ENCODE results near the gene SIGLEC12.

SIGLEC12 gene

GRCh38 chr19:51529301-51529700 is 27.7 kb upstream of the SIGLEC12 start:
- no peak for TF ChIP-seq CTCF (IDR thresholded peaks at IDR 0.05; ENCODE audit: control extremely low read depth, extremely low read depth, low read depth, missing control alignments)
- CTCF ChIA-PET: interaction anchor here (2.9 to 9.6 kb wide), 2 partner anchors 14 to 128 kb away, joined by 9 to 60 read pairs; no protein-coding TSS in a partner anchor
- POLR2A ChIA-PET: no interaction called here
- no peak for DNase-seq (ENCODE audit: extremely low spot score)

GRCh38 chr19:51525651-51526050 is 24.1 kb upstream of the SIGLEC12 start:
- DNase-seq (ENCODE audit: extremely low spot score): no peak
- ChIA-PET POLR2A (no interaction called here), CTCF (interaction anchor here (9.6 kb wide), 1 partner anchor 11 kb away, joined by 60 read pairs; no protein-coding TSS in a partner anchor)
- no peak for TF ChIP-seq CTCF (IDR thresholded peaks at IDR 0.05; ENCODE audit: control extremely low read depth, extremely low read depth, low read depth, missing control alignments)

- CTCF ChIA-PET: interaction anchor here (0.7 to 9.6 kb wide), 3 partner anchors 10 to 103 kb away, joined by 3 to 60 read pairs (median 4); no protein-coding TSS in a partner anchor
- no peak for TF ChIP-seq CTCF (IDR thresholded peaks at IDR 0.05; ENCODE audit: control extremely low read depth, extremely low read depth, low read depth, missing control alignments)
- POLR2A ChIA-PET: no interaction called here
- DNase-seq (ENCODE audit: extremely low spot score): no peak
Observed at GRCh38 chr19:51524666-51525264, 23.2 kb upstream of the SIGLEC12 start.

GRCh38 chr19:51521781-51522180 is 20.2 kb upstream of the SIGLEC12 start:
- ChIA-PET CTCF (interaction anchor here (0.7 to 1.6 kb wide), 3 partner anchors 8 to 49 kb away, joined by 3 to 5 read pairs (median 5); no protein-coding TSS in a partner anchor), POLR2A (no interaction called here)
- DNase-seq (ENCODE audit: extremely low spot score): no peak
- TF ChIP-seq CTCF (IDR thresholded peaks at IDR 0.05; ENCODE audit: control extremely low read depth, extremely low read depth, low read depth, missing control alignments): no peak

GRCh38 chr19:51521357-51521756 is 19.8 kb upstream of the SIGLEC12 start:
- no peak for DNase-seq (ENCODE audit: extremely low spot score)
- no peak for TF ChIP-seq CTCF (IDR thresholded peaks at IDR 0.05; ENCODE audit: control extremely low read depth, extremely low read depth, low read depth, missing control alignments)
- ChIA-PET POLR2A (no interaction called here), CTCF (no interaction called here)

- ChIA-PET CTCF (no interaction called here), POLR2A (no interaction called here)
- DNase-seq (ENCODE audit: extremely low spot score): no peak
- TF ChIP-seq CTCF (IDR thresholded peaks at IDR 0.05; ENCODE audit: control extremely low read depth, extremely low read depth, low read depth, missing control alignments): no peak
Observed at GRCh38 chr19:51520728-51521127, 19.1 kb upstream of the SIGLEC12 start.

Data from GM10248 (cell line).